HepG2 (cell line): ENCODE results near the gene IFT43. TPM values are rescaled to one million over a fixed set of nuclear protein-coding genes. Genes with fewer than 3 reads are reported as not detected.

ENCODE experiments used
- ATAC-seq: fragments of 200-7000 bp; cut with Tn5 transposase; 3 replicates; pipeline ENCODE4 v1.9.1; 2020; ENCODE audit warnings: mild to moderate bottlenecking, moderate library complexity
- BruUV-seq: library from RNA; stranded (reverse); fragments of 400-500 nt; replicated peaks from 2 replicates; lab custom pipeline; 2021; lab: Mats Ljungman, UMichigan
- CTCF ChIA-PET: fragments of 300-600 bp; formaldehyde crosslinking; extraction: SDS; loops from one replicate; lab custom pipeline; 2021; ENCODE audit warnings: low total read pairs, inconsistent platforms, low intra/inter-chr PET ratio; lab: Yijun Ruan, JAX
- POLR2A ChIA-PET: fragments of 350-600 bp; sonication (Branson Sonifier 250); formaldehyde crosslinking; loops from one replicate; lab custom pipeline; 2020; ENCODE audit warnings: antibody characterized with exemption, inconsistent platforms; lab: Yijun Ruan, JAX
- DNase-seq: peaks from one replicate; pipeline ENCODE4 v3.0.0-alpha.2; 2015; ENCODE audit warnings: low spot score
- FAIRE-seq: peaks from 3 replicates; lab custom pipeline; 2011; peaks lifted over from hg19 to GRCh38; lab: Jason Lieb, UNC
- H2AFZ ChIP-seq: one replicate; pipeline ENCODE4 v1.6.1; 2011; ENCODE audit warnings: low read length, inconsistent platforms
- H3K27ac ChIP-seq: fragments of 300-600 bp; 3 replicates; pipeline ENCODE4 v1.8.0; 2011; ENCODE audit warnings: mixed run types, mild to moderate bottlenecking, mixed read lengths, low read length, inconsistent platforms; ENCODE audit not compliant: insufficient read depth; ENCODE audit errors: extremely low read length
- H3K27me3 ChIP-seq, 2 experiments: fragments of 200-600 bp in 1 of 2; 2 replicates in 1 of 2; 3 replicates in 1 of 2; pipeline versions ENCODE4 v1.6.0 to v1.8.0; 2011; ENCODE audit warnings: low read length in 2 of 2, mild to moderate bottlenecking in 2 of 2, moderate library complexity in 2 of 2, inconsistent platforms in 1 of 2; ENCODE audit not compliant: insufficient read depth in 2 of 2, control insufficient read depth in 1 of 2
- H3K36me3 ChIP-seq, 2 experiments: fragments of 200-600 bp in 1 of 2; replicated peaks in 1 of 2; 2 replicates in 1 of 2; 3 replicates in 1 of 2; pipeline versions ENCODE4 v1.5.1 to v1.8.0; 2011; ENCODE audit warnings: low read length in 2 of 2, inconsistent platforms in 1 of 2; ENCODE audit not compliant: insufficient read depth in 2 of 2, control insufficient read depth in 1 of 2
- H3K4me1 ChIP-seq: 2 replicates; pipeline ENCODE4 v1.5.1; 2012; ENCODE audit warnings: low read length, inconsistent platforms; ENCODE audit not compliant: insufficient read depth
- H3K4me2 ChIP-seq: 2 replicates; pipeline ENCODE4 v1.6.0; 2011; ENCODE audit warnings: low read depth, low read length, inconsistent platforms
- H3K4me3 ChIP-seq, 3 experiments: fragments of 200-600 bp in 1 of 3; sonication (generic), shearing (Covaris generic) in 1 of 3; replicated peaks in 1 of 3; 2 replicates each; pipeline ENCODE4 v1.5.1; 2011 to 2016; ENCODE audit warnings: low read length in 3 of 3, inconsistent platforms in 2 of 3, low read depth in 2 of 3, mild to moderate bottlenecking in 2 of 3, control low read depth in 1 of 3, mixed read lengths in 1 of 3; ENCODE audit not compliant: insufficient read depth in 1 of 3
- H3K79me2 ChIP-seq: one replicate; pipeline ENCODE4 v1.6.1; 2011; ENCODE audit warnings: low read length, inconsistent platforms; ENCODE audit not compliant: insufficient read depth
- H3K9ac ChIP-seq: 2 replicates; pipeline ENCODE4 v1.6.0; 2011; ENCODE audit warnings: mild to moderate bottlenecking, low read depth, low read length, inconsistent platforms; ENCODE audit not compliant: insufficient read depth
- H3K9me3 ChIP-seq: 2 replicates; pipeline ENCODE4 v1.5.1; 2012; ENCODE audit warnings: mild to moderate bottlenecking, low read length
- H4K20me1 ChIP-seq: 2 replicates; pipeline ENCODE4 v1.6.0; 2011; ENCODE audit warnings: inconsistent platforms, mild to moderate bottlenecking, low read length, moderate library complexity; ENCODE audit not compliant: insufficient read depth
- AKNA ChIP-seq: sonication (generic); formaldehyde crosslinking; IDR thresholded peaks from 2 replicates; pipeline ENCODE4 v1.4.0; 2020; ENCODE audit warnings: missing genetic modification reagents, borderline replicate concordance
- CHD2 ChIP-seq: IDR thresholded peaks from 2 replicates; pipeline ENCODE4 v1.6.1; 2011; ENCODE audit warnings: low read depth, low read length, improper control_type of control experiment
- TP53 ChIP-seq: sonication (generic); formaldehyde crosslinking; conservative IDR thresholded peaks from 2 replicates; pipeline ENCODE4 v1.4.0; 2020; ENCODE audit warnings: missing genetic modification reagents
- ZEB1 ChIP-seq: IDR thresholded peaks from 2 replicates; pipeline ENCODE4 v1.6.1; 2012; ENCODE audit warnings: mild to moderate bottlenecking, low read depth, inconsistent platforms; ENCODE audit not compliant: insufficient replicate concordance
- ZNF263 ChIP-seq: sonication (generic); formaldehyde crosslinking; IDR thresholded peaks from 2 replicates; pipeline ENCODE4 v1.4.0; 2020; ENCODE audit warnings: missing genetic modification reagents
- ZNF776 ChIP-seq: sonication (generic); formaldehyde crosslinking; IDR thresholded peaks from 2 replicates; pipeline ENCODE4 v1.4.0; 2020; ENCODE audit warnings: mild to moderate bottlenecking, missing genetic modification reagents
- whole genome bisulfite sequencing: methylation state at CpG from one replicate; pipeline ENCODE4 v1.1.6; 2017; ENCODE audit warnings: low lambda C conversion rate; 5-methylcytosine and 5-hydroxymethylcytosine counted together
- in situ Hi-C: cut with HindIII; loops from 2 replicates; pipeline ENCODE4 v1.10.0; 2017; ENCODE audit warnings: low pct_unique_long_range_greater_than_20kb; ENCODE audit not compliant: extremely low pct_ligation_motif_present
- intact Hi-C: fragments of 100-400 bp; cut with micrococcal nuclease; formaldehyde crosslinking; loops from one replicate; pipeline ENCODE4 v1.10.0; 2022; ENCODE audit not compliant: unreplicated experiment
- polyA plus RNA-seq, 8 experiments: library from polyadenylated mRNA; depleted of rRNA in 3 of 8; stranded (reverse) in 7 of 8; unstranded in 1 of 8; fragments of >200 nt; fragmentation: Illumina TruSeq in 4 of 8; extraction: Trizol in 4 of 8; gene quantifications; 2 replicates each; pipeline versions ENCODE4 v1.2.1 to v1.2.3, GENCODE V29; 2011 to 2016; ENCODE audit warnings: low read depth in 4 of 8, missing spikeins in 1 of 8, mixed read lengths in 1 of 8; ENCODE audit not compliant: insufficient read depth in 1 of 8
- total RNA-seq, 5 experiments: library from RNA; depleted of rRNA; stranded (reverse); fragments of >200 nt; fragmentation: Illumina TruSeq; extraction: Trizol; gene quantifications; 2 replicates each; pipeline ENCODE4 v1.2.3, GENCODE V29; 2016; ENCODE audit warnings: low read depth in 1 of 5

IFT43 gene
- total and polyA plus RNA-seq, 2 of the 13 experiments (the other 11 are each of a cell fraction or from before 2014, with no cell fraction given), result 0.15 to 0.55 TPM

GRCh38 chr14:76088771-76089571 lies 103.4 kb downstream of the IFT43 start:
- H3K4me2 ChIP-seq, result no peak overlapping the region
- ChIA-PET POLR2A (no interaction called here), CTCF (no interaction called here)
- H3K27me3 ChIP-seq, result peaks cover 2 to 42% of the 10 kb centered on the region in 2 experiments; a peak in 4 of 5 replicates
- H3K36me3 ChIP-seq, result no peaks in the 10 kb centered on the region
- H3K9ac ChIP-seq, result no peak overlapping the region
- 44% methylated on average over 10 of the region's 16 CpGs for WGBS
- no peaks in the 10 kb centered on the region for H4K20me1 ChIP-seq
- H3K9me3 ChIP-seq, result no peaks in the 10 kb centered on the region
- no peak overlapping the region for H3K4me3 ChIP-seq
- no peak for FAIRE-seq
- H2AFZ ChIP-seq, result no peak overlapping the region
- H3K4me1 ChIP-seq, result peaks cover 4% of the 10 kb centered on the region; the same call in 1 of the 2 replicates
- in situ Hi-C loops, result no loop called here
- no TSS peak for BruUV-seq
- peak; percentile 42; the same call in 1 of the 2 replicates for TF ChIP-seq ZNF263
- no peak for TF ChIP-seq ZEB1
- no peak for TF ChIP-seq TP53 (CRISPR knock-in tag)
- TF ChIP-seq, all 625 proteins: peak for 1
- DNase-seq (no peak), ATAC-seq (no peak)
- no peaks in the 10 kb centered on the region for H3K79me2 ChIP-seq
- intact Hi-C loops, result no loop called here
- H3K27ac ChIP-seq, result no peak overlapping the region

DNA sequence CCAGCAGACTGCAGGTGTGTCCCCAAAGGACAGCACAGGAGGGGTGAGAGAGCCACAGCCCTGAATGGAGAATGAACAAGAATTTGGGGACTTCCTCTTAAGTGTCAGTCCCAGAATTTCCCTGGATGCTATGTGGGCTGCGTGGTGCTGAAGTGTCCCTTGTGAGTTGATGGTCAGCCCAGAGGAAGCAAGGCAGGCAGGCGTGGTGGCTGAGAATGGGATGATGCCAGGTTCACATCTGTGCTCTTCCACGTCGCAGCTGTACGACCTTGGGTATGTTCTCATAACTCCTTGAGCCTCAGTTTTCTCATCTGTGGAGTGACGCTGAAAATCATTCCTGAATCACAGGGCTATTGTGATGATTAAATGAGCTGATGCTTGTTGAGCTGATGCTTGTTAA lies 104.0 kb downstream of the IFT43 start:
- Histone ChIP-seq H3K9ac (no peak overlapping the region), H3K4me1 (peaks cover 4% of the 10 kb centered on the region; the same call in 1 of the 2 replicates), H3K4me2 (no peak overlapping the region), H3K27me3 (peaks cover 2 to 40% of the 10 kb centered on the region in 2 experiments; a peak in 4 of 5 replicates), H3K27ac (no peak overlapping the region), H3K36me3 (no peaks in the 10 kb centered on the region), H2AFZ (no peak overlapping the region), H3K9me3 (no peaks in the 10 kb centered on the region), H3K79me2 (no peaks in the 10 kb centered on the region), H4K20me1 (no peaks in the 10 kb centered on the region), H3K4me3 (no peak overlapping the region)
- no TSS peak for BruUV-seq
- ATAC-seq, result no peak
- no peak for FAIRE-seq
- no peak for DNase-seq
- POLR2A ChIA-PET, result no interaction called here
- TF ChIP-seq CHD2 (no peak), AKNA (no peak), ZNF776 (CRISPR knock-in tag) (no peak)
- no CpG with 5 or more reads among the region's 6 CpGs for WGBS
- intact Hi-C loops, result no loop called here
- CTCF ChIA-PET, result no interaction called here
- in situ Hi-C loops, result no loop called here
